T-cell (primary cell): ENCODE results near the gene MVB12B. TPM values are rescaled to one million over a fixed set of nuclear protein-coding genes. Genes with fewer than 3 reads are reported as not detected.

Experiments
- ATAC-seq, 4 experiments: fragments of 200-7000 bp in 3 of 4; fragments of 150-1000 bp in 1 of 4; cut with Tn5 transposase; replicated peaks in 1 of 4; 1 replicate in 3 of 4; 2 replicates in 1 of 4; pipeline ENCODE4 v1.10.0; 2021; ENCODE audit warnings: moderate library complexity in 3 of 4, mild to moderate bottlenecking in 2 of 4, moderate number of reproducible peaks in 1 of 4
- CTCF ChIA-PET, 2 donors: fragments of 300-600 bp; sonication (Branson Sonifier 250); formaldehyde crosslinking; loops; one replicate each; lab custom pipeline; 2022; ENCODE audit warnings: antibody characterized with exemption in 2 of 2; lab: Charles Lee
- POLR2A ChIA-PET, 2 donors: fragments of 300-600 bp; sonication (Branson Sonifier 250); formaldehyde crosslinking; loops; one replicate each; lab custom pipeline; 2022; ENCODE audit warnings: antibody characterized with exemption in 2 of 2; lab: Charles Lee
- DNase-seq, 35 experiments: peaks; one replicate each; pipeline versions ENCODE4 v3.0.0 to v3.0.0-alpha.2; 2013 to 2023
- H3K27ac ChIP-seq: one replicate; pipeline ENCODE4 v1.5.1; 2013; ENCODE audit warnings: low read length
- H3K27me3 ChIP-seq, 2 experiments: replicated peaks in 1 of 2; 1 replicate in 1 of 2; 2 replicates in 1 of 2; pipeline versions ENCODE4 v1.6.1 to v1.7.0; 2013; ENCODE audit warnings: low read length in 1 of 2, mixed read lengths in 1 of 2; ENCODE audit not compliant: control insufficient read depth in 2 of 2, insufficient read depth in 2 of 2; ENCODE audit errors: extremely low read depth in 1 of 2
- H3K36me3 ChIP-seq, 2 donors: 1 replicate in 1 of 2; 2 replicates in 1 of 2; pipeline versions ENCODE4 v1.6.1 to v1.7.0; 2013; ENCODE audit warnings: low read length in 1 of 2; ENCODE audit not compliant: control insufficient read depth in 2 of 2, insufficient read depth in 1 of 2; ENCODE audit errors: extremely low read depth in 1 of 2
- H3K4me1 ChIP-seq, 2 experiments: 1 replicate in 1 of 2; 2 replicates in 1 of 2; pipeline versions ENCODE4 v1.6.1 to v1.7.0; 2013; ENCODE audit warnings: low read length in 2 of 2, mixed read lengths in 1 of 2; ENCODE audit not compliant: insufficient read depth in 2 of 2, control insufficient read depth in 1 of 2; ENCODE audit errors: extremely low read depth in 1 of 2
- H3K4me3 ChIP-seq, 2 donors: 1 replicate in 1 of 2; 2 replicates in 1 of 2; pipeline versions ENCODE4 v1.5.1 to v1.7.0; 2013; ENCODE audit warnings: mild to moderate bottlenecking in 2 of 2, low read length in 1 of 2, moderate library complexity in 1 of 2; ENCODE audit not compliant: control insufficient read depth in 1 of 2; ENCODE audit errors: extremely low read depth in 1 of 2
- H3K9me3 ChIP-seq: 2 replicates; pipeline ENCODE4 v1.7.0; 2013
- H3K27ac Mint-ChIP-seq, 2 donors: one replicate each; pipeline ENCODE4 v1.8.0; 2020 to 2021; ENCODE audit warnings: mild to moderate bottlenecking in 2 of 2, mixed read lengths in 2 of 2
- H3K27me3 Mint-ChIP-seq, 2 donors: one replicate each; pipeline ENCODE4 v1.8.0; 2021 to 2022; ENCODE audit warnings: mixed read lengths in 2 of 2
- H3K36me3 Mint-ChIP-seq: one replicate; pipeline ENCODE4 v1.8.0; 2021; ENCODE audit warnings: mixed read lengths
- H3K4me1 Mint-ChIP-seq, 3 donors: one replicate each; pipeline ENCODE4 v1.8.0; 2020 to 2022; ENCODE audit warnings: mixed read lengths in 3 of 3, mild to moderate bottlenecking in 1 of 3
- H3K4me3 Mint-ChIP-seq, 3 donors: one replicate each; pipeline ENCODE4 v1.8.0; 2020 to 2022; ENCODE audit warnings: mild to moderate bottlenecking in 3 of 3, mixed read lengths in 3 of 3, moderate library complexity in 3 of 3
- H3K9me3 Mint-ChIP-seq, 3 donors: one replicate each; pipeline ENCODE4 v1.8.0; 2020 to 2022; ENCODE audit warnings: mixed read lengths in 3 of 3
- WGBS: methylation state at CpG from one replicate; pipeline ENCODE4 v1.1.5; 2013; ENCODE audit warnings: missing lambda C conversion rate; ENCODE audit not compliant: insufficient coverage; 5-methylcytosine and 5-hydroxymethylcytosine counted together
- total RNA-seq, 35 experiments: library from RNA in 6 of 35; stranded (reverse) in 6 of 35; fragments of 120-200 nt in 1 of 35; gene quantifications; one replicate each; pipeline versions ENCODE4 v1.2.1 to v1.2.4 and lab custom pipeline; 2013 to 2026

The MVB12B gene
- total RNA-seq, 5 donors from 2014 or later (not counting 1 experiment from before 2014, with no cell fraction given) = 8.2 to 25.2 (median 10.6) TPM

- H3K27ac ChIP-seq = no peak overlapping the region
Observed at GRCh38 chr9:126334721-126335621, 8.3 kb downstream of the MVB12B start.

GRCh38 chr9:126335837-126336735, 9.5 kb downstream of the MVB12B start:
- Mint-ChIP-seq H3K4me1 (peaks cover 11 to 32% (median 25%) of the 10 kb centered on the region in 3 donors), H3K27me3 (peaks cover 0 to 3% of the 10 kb centered on the region in 2 donors), H3K36me3 (peaks cover 12% of the 10 kb centered on the region), H3K27ac (no peak overlapping the region), H3K4me3 (no peak overlapping the region), H3K9me3 (no peaks in the 10 kb centered on the region)
- DNase-seq = no peak
- ChIA-PET CTCF (no interaction called here), POLR2A (no interaction called here)
- H3K36me3 ChIP-seq = peaks cover 0 to 8% of the 10 kb centered on the region in 2 donors
- no peaks in the 10 kb centered on the region for H3K9me3 ChIP-seq
- ATAC-seq = no peak
- peaks cover 0 to 13% of the 10 kb centered on the region in 2 experiments for H3K4me1 ChIP-seq
- no peaks in the 10 kb centered on the region for H3K27me3 ChIP-seq
- 95% methylated on average over 11 of the region's 19 CpGs for WGBS
- no peak overlapping the region for H3K27ac ChIP-seq
- H3K4me3 ChIP-seq = no peak overlapping the region

More at GRCh38 chr9:126334721-126335621, 8.3 kb downstream of the MVB12B start:
- ChIA-PET CTCF (no interaction called here), POLR2A (no interaction called here)
- Mint-ChIP-seq H3K27me3 (peaks cover 0 to 3% of the 10 kb centered on the region in 2 donors), H3K36me3 (peaks cover 6% of the 10 kb centered on the region), H3K4me3 (no peak overlapping the region), H3K9me3 (no peaks in the 10 kb centered on the region), H3K4me1 (peaks cover 22 to 43% (median 36%) of the 10 kb centered on the region in 3 donors), H3K27ac (no peak overlapping the region)
- H3K36me3 ChIP-seq = no peaks in the 10 kb centered on the region
- H3K9me3 ChIP-seq = no peaks in the 10 kb centered on the region
- ATAC-seq (no peak), DNase-seq (no peak)
- no peak overlapping the region for H3K4me3 ChIP-seq
- H3K27me3 ChIP-seq = no peaks in the 10 kb centered on the region
- peaks cover 0 to 15% of the 10 kb centered on the region in 2 experiments for H3K4me1 ChIP-seq
- 81% methylated on average over 8 of the region's 8 CpGs for WGBS

DNA sequence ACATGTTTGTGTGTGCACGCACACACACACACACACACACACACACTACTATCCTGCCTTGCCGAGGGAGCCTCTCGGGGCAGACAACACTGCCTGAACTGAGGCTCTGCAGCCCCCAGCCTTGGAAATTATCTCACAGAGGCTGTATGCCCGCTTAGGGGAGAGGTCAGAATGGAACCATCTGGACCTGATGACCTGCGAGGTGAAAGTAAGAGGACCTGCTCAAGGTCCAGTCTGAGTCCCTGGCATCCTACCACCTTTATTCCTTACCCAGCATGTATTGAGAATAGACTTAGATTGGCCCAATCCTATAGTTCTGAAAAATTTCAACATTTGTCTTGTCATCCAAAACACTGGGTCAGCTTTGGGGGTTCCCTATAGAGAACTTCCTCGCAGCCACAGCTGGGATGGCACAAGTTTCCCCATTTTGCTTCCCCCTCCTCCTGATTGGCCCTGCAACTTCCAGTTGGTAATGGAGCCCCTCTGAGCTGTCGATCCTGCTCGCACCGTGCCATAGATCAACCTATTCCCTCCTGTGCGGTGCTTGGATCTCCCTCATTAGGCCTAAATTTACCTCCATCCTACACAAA, 10.2 kb downstream of the MVB12B start:
- H3K36me3 ChIP-seq = peaks cover 0 to 14% of the 10 kb centered on the region in 2 donors
- no peak for ATAC-seq
- no peak for DNase-seq
- CTCF ChIA-PET = no interaction called here
- H3K4me3 ChIP-seq = no peak overlapping the region
- no peaks in the 10 kb centered on the region for H3K27me3 ChIP-seq
- no peaks in the 10 kb centered on the region for H3K9me3 Mint-ChIP-seq
- H3K4me3 Mint-ChIP-seq = no peak overlapping the region
- H3K4me1 Mint-ChIP-seq = peaks cover 5 to 26% (median 18%) of the 10 kb centered on the region in 3 donors
- no peak overlapping the region for H3K27ac ChIP-seq
- H3K36me3 Mint-ChIP-seq = peaks cover 20% of the 10 kb centered on the region
- 85% methylated on average over 5 of the region's 10 CpGs for WGBS
- H3K27me3 Mint-ChIP-seq = peaks cover 0 to 3% of the 10 kb centered on the region in 2 donors
- H3K4me1 ChIP-seq = peaks cover 0 to 9% of the 10 kb centered on the region in 2 experiments
- H3K9me3 ChIP-seq = no peaks in the 10 kb centered on the region
- no peak overlapping the region for H3K27ac Mint-ChIP-seq
- POLR2A ChIA-PET = no interaction called here

- H3K9me3 Mint-ChIP-seq = no peaks in the 10 kb centered on the region
- peaks cover 25% of the 10 kb centered on the region for H3K36me3 Mint-ChIP-seq
- CTCF ChIA-PET = no interaction called here
- H3K4me3 ChIP-seq = no peak overlapping the region
- 98% methylated on average over 28 of the region's 32 CpGs for WGBS
- POLR2A ChIA-PET = no interaction called here
- no peak for DNase-seq
- no peaks in the 10 kb centered on the region for H3K9me3 ChIP-seq
- no peak overlapping the region for H3K4me3 Mint-ChIP-seq
- H3K27ac ChIP-seq = no peak overlapping the region
- peaks cover 0 to 18% (median 12%) of the 10 kb centered on the region in 3 donors for H3K4me1 Mint-ChIP-seq
- ATAC-seq = no peak
- peaks cover 0 to 22% of the 10 kb centered on the region in 2 donors for H3K36me3 ChIP-seq
- peaks cover 0 to 3% of the 10 kb centered on the region in 2 experiments for H3K4me1 ChIP-seq
- H3K27ac Mint-ChIP-seq = no peak overlapping the region
- peaks cover 0 to under 1% of the 10 kb centered on the region in 2 donors for H3K27me3 Mint-ChIP-seq
- H3K27me3 ChIP-seq = no peaks in the 10 kb centered on the region
Observed at GRCh38 chr9:126337729-126338372, 11.2 kb downstream of the MVB12B start.

GRCh38 chr9:126338945-126339344, 12.3 kb downstream of the MVB12B start:
- 51% methylated on average over 2 of the region's 3 CpGs for WGBS
- H3K9me3 Mint-ChIP-seq = no peaks in the 10 kb centered on the region
- Histone ChIP-seq H3K27me3 (no peaks in the 10 kb centered on the region), H3K36me3 (peaks cover 0 to 25% of the 10 kb centered on the region in 2 donors), H3K27ac (no peak overlapping the region), H3K4me3 (no peak overlapping the region), H3K4me1 (no peaks in the 10 kb centered on the region), H3K9me3 (no peaks in the 10 kb centered on the region)
- H3K36me3 Mint-ChIP-seq = peaks cover 30% of the 10 kb centered on the region
- ATAC-seq = no peak
- DNase-seq = no peak
- H3K27ac Mint-ChIP-seq = no peak overlapping the region
- POLR2A ChIA-PET = no interaction called here
- CTCF ChIA-PET = no interaction called here
- H3K4me3 Mint-ChIP-seq = no peak overlapping the region
- peaks cover 0 to 17% (median 10%) of the 10 kb centered on the region in 3 donors for H3K4me1 Mint-ChIP-seq
- no peaks in the 10 kb centered on the region for H3K27me3 Mint-ChIP-seq
